ENCODE data around the gene ESCO1. TPM values are rescaled to one million over a fixed set of nuclear protein-coding genes. Genes with fewer than 3 reads are reported as not detected.

The ESCO1 gene
- total and polyA plus RNA-seq, 2 of the 13 experiments (the other 11 are each of a cell fraction or from before 2014, with no cell fraction given) = 6.3 to 19.4 TPM

GRCh38 chr18:21490748-21491147 lies 109.8 kb downstream of the ESCO1 start:
- Histone ChIP-seq H3K4me3 (replicated peaks in 1 of 3; ENCODE audit: insufficient read depth in 1 of 3, low read depth in 2 of 3, low read length in 3 of 3) (no peak overlapping the region), H3K79me2 (ENCODE audit: insufficient read depth, low read length) (no peaks in the 10 kb centered on the region), H3K27ac (ENCODE audit: extremely low read length, insufficient read depth, low read length) (no peak overlapping the region), H3K27me3 (ENCODE audit: control insufficient read depth in 1 of 2, insufficient read depth in 2 of 2, low read length in 2 of 2) (no peaks in the 10 kb centered on the region; a peak in 1 of 5 replicates), H3K4me2 (ENCODE audit: low read depth, low read length) (no peak overlapping the region), H2AFZ (ENCODE audit: low read length) (no peak overlapping the region), H3K4me1 (ENCODE audit: insufficient read depth, low read length) (peaks cover 8% of the 10 kb centered on the region), H3K36me3 (replicated peaks in 1 of 2; ENCODE audit: control insufficient read depth in 1 of 2, insufficient read depth in 2 of 2, low read length in 2 of 2) (no peaks in the 10 kb centered on the region), H3K9me3 (ENCODE audit: low read length) (no peaks in the 10 kb centered on the region), H4K20me1 (ENCODE audit: insufficient read depth, low read length) (no peaks in the 10 kb centered on the region), H3K9ac (ENCODE audit: insufficient read depth, low read depth, low read length) (no peak overlapping the region)
- intact Hi-C loops (cut with micrococcal nuclease; ENCODE audit: unreplicated experiment) = no loop called here
- ChIA-PET CTCF (ENCODE audit: low intra/inter-chr PET ratio, low total read pairs) (interaction anchor here (0.7 kb wide), 1 partner anchor 366 kb away, joined by 3 read pairs; no protein-coding TSS in a partner anchor), POLR2A (no interaction called here)
- no peak for FAIRE-seq
- no TSS peak for BruUV-seq (replicated peaks)
- ATAC-seq = no peak
- in situ Hi-C loops (cut with HindIII; ENCODE audit: extremely low pct_ligation_motif_present, low pct_unique_long_range_greater_than_20kb) = no loop called here
- no peak for TF ChIP-seq KDM2A (CRISPR knock-in tag; IDR thresholded peaks at IDR 0.05; ENCODE audit: borderline replicate concordance, low read depth)
- TF ChIP-seq AGO2 (optimal IDR thresholded peaks at IDR 0.05; ENCODE audit: low read depth, low read length) = no peak
- no peak for TF ChIP-seq RARA (CRISPR knock-in tag; IDR thresholded peaks at IDR 0.05)
- no peak for TF ChIP-seq EEA1 (CRISPR knock-in tag; IDR thresholded peaks at IDR 0.05; ENCODE audit: borderline replicate concordance)
- TF ChIP-seq ZNF230 (CRISPR knock-in tag; IDR thresholded peaks at IDR 0.05) = no peak
- no peak for TF ChIP-seq ZBTB44 (CRISPR knock-in tag; IDR thresholded peaks at IDR 0.05)
- TF ChIP-seq ZNF468 (CRISPR knock-in tag; IDR thresholded peaks at IDR 0.05) = no peak
- no peak for TF ChIP-seq IKZF5 (CRISPR knock-in tag; IDR thresholded peaks at IDR 0.05)
- no peak for TF ChIP-seq MBD4 (IDR thresholded peaks at IDR 0.05; ENCODE audit: borderline replicate concordance, low read length)
- no peak for TF ChIP-seq NR3C1 (CRISPR knock-in tag; IDR thresholded peaks at IDR 0.05)
- no peak for TF ChIP-seq ZFP41 (CRISPR knock-in tag; IDR thresholded peaks at IDR 0.05; ENCODE audit: borderline replicate concordance)
- TF ChIP-seq ZNF101 (CRISPR knock-in tag; IDR thresholded peaks at IDR 0.05; ENCODE audit: borderline replicate concordance, low read depth) = no peak
- TF ChIP-seq ZNF33A (CRISPR knock-in tag; IDR thresholded peaks at IDR 0.05; ENCODE audit: borderline replicate concordance) = no peak
- no peak for TF ChIP-seq SIX4 (CRISPR knock-in tag; IDR thresholded peaks at IDR 0.05)
- no peak for TF ChIP-seq KAT2B (IDR thresholded peaks at IDR 0.05; ENCODE audit: borderline replicate concordance, low read depth, low read length)
- no peak for TF ChIP-seq ZNF816 (CRISPR knock-in tag; IDR thresholded peaks at IDR 0.05; ENCODE audit: borderline replicate concordance)
- WGBS (ENCODE audit: low lambda C conversion rate) = 34% methylated on average over 4 of the region's 4 CpGs
- no peak for DNase-seq (ENCODE audit: low spot score)
